A549 (cell line): ENCODE data around the gene MCIDAS.

Experiments
- CTCF ChIP-seq: fragments of >200 bp; sonication (Bioruptor Twin); formaldehyde crosslinking; IDR thresholded peaks from 3 replicates; pipeline ENCODE4 v1.5.1; 2016
- EP300 ChIP-seq, 2 experiments: fragments of >200 bp; sonication (Bioruptor Twin); formaldehyde crosslinking; IDR thresholded peaks; 2 replicates in 1 of 2; 3 replicates in 1 of 2; pipeline ENCODE4 v1.6.1; 2016 to 2017
- KDM5A ChIP-seq: fragments of 200-600 bp; sonication (generic); IDR thresholded peaks from 2 replicates; pipeline ENCODE4 v1.6.1; 2016; ENCODE audit warnings: antibody characterized with exemption, mild to moderate bottlenecking
- MAX ChIP-seq: IDR thresholded peaks from 2 replicates; pipeline ENCODE4 v1.6.1; 2012
- POLR2A ChIP-seq: IDR thresholded peaks from 2 replicates; pipeline ENCODE4 v1.6.1; 2012; ENCODE audit warnings: mild to moderate bottlenecking, low read length
- RAD21 ChIP-seq, 2 experiments: fragments of >200 bp in 1 of 2; sonication (Bioruptor Twin) in 1 of 2; formaldehyde crosslinking in 1 of 2; IDR thresholded peaks in 1 of 2; conservative IDR thresholded peaks in 1 of 2; 2 replicates in 1 of 2; 3 replicates in 1 of 2; pipeline ENCODE4 v1.6.1; 2012 to 2018; ENCODE audit warnings: inconsistent platforms in 1 of 2
- RCOR1 ChIP-seq: fragments of 150-350 bp; IDR thresholded peaks from 2 replicates; pipeline ENCODE4 v1.6.1; 2014; ENCODE audit warnings: antibody characterized with exemption, low read length, low read depth
- RNF2 ChIP-seq: fragments of 200-600 bp; sonication (generic); IDR thresholded peaks from 2 replicates; pipeline ENCODE4 v1.6.1; 2016; ENCODE audit warnings: low read depth, mild to moderate bottlenecking, antibody characterized with exemption, moderate library complexity, borderline replicate concordance
- ZC3H11A ChIP-seq: fragments of 450-650 bp; IDR thresholded peaks from 2 replicates; pipeline ENCODE4 v1.6.1; 2014; ENCODE audit warnings: antibody characterized with exemption, mild to moderate bottlenecking

GRCh38 chr5:55223812-55224240, 3.3 kb downstream of the MCIDAS start:
- no peak for TF ChIP-seq CTCF
- no peak for TF ChIP-seq RCOR1
- no peak for TF ChIP-seq ZC3H11A
- no peak for TF ChIP-seq EP300 (IDR thresholded peaks at IDR 0.05)
- no peak for TF ChIP-seq RAD21 (conservative IDR thresholded peaks at IDR 0.05 in 1 of 2, IDR thresholded peaks at IDR 0.05 in 1 of 2)
- TF ChIP-seq KDM5A, result no peak
- TF ChIP-seq POLR2A, result no peak
- TF ChIP-seq MAX, result no peak
- TF ChIP-seq RNF2, result no peak
